Smooth muscle cell (in vitro differentiated cells): Measurements from ENCODE around the gene DNMT1. TPM values are rescaled to one million over a fixed set of nuclear protein-coding genes. Genes with fewer than 3 reads are reported as not detected.
"Not testable (repeated sequence)": the region's sequence is repeated elsewhere in the genome, so short reads cannot be mapped to it uniquely, and the experiment has no call there.

ENCODE experiments used
- DNase-seq: peaks from one replicate; lab custom pipeline; 2025; ENCODE audit not compliant: unreplicated experiment; lab: John Stamatoyannopoulos, UW
- H2AFZ ChIP-seq: fragments of 200-600 bp; sonication (generic); 2 replicates; pipeline ENCODE4 v1.6.0; 2016; ENCODE audit warnings: antibody characterized with exemption, low read depth, mild to moderate bottlenecking
- H3F3A ChIP-seq: fragments of 200-600 bp; sonication (generic); 2 replicates; pipeline ENCODE4 v1.6.0; 2017; ENCODE audit warnings: antibody characterized with exemption, low read depth
- H3K27ac ChIP-seq: fragments of 200-600 bp; sonication (generic); 2 replicates; pipeline ENCODE4 v1.5.1; 2016; ENCODE audit warnings: low read depth, mild to moderate bottlenecking
- H3K27me3 ChIP-seq: fragments of 200-600 bp; sonication (generic); 2 replicates; pipeline ENCODE4 v1.6.1; 2016; ENCODE audit warnings: low read depth, mild to moderate bottlenecking
- H3K36me3 ChIP-seq: fragments of 200-600 bp; sonication (generic); 2 replicates; pipeline ENCODE4 v1.5.1; 2016; ENCODE audit warnings: low read depth
- H3K4me1 ChIP-seq: fragments of 200-600 bp; sonication (generic); 2 replicates; pipeline ENCODE4 v1.5.1; 2016; ENCODE audit warnings: low read depth
- H3K4me2 ChIP-seq: fragments of 200-600 bp; sonication (generic); 2 replicates; pipeline ENCODE4 v1.6.0; 2016; ENCODE audit warnings: mild to moderate bottlenecking
- H3K4me3 ChIP-seq: fragments of 200-600 bp; sonication (generic); 2 replicates; pipeline ENCODE4 v1.5.1; 2016; ENCODE audit warnings: mild to moderate bottlenecking
- H3K79me2 ChIP-seq: fragments of 200-600 bp; sonication (generic); 2 replicates; pipeline ENCODE4 v1.6.0; 2016; ENCODE audit warnings: low read depth, mild to moderate bottlenecking
- H3K9ac ChIP-seq: fragments of 200-600 bp; sonication (generic); 2 replicates; pipeline ENCODE4 v1.6.0; 2016; ENCODE audit warnings: low read depth
- H3K9me3 ChIP-seq: fragments of 200-600 bp; sonication (generic); replicated peaks from 2 replicates; pipeline ENCODE4 v1.5.1; 2016; ENCODE audit warnings: low read depth
- H4K20me1 ChIP-seq: fragments of 200-600 bp; sonication (generic); 2 replicates; pipeline ENCODE4 v1.6.0; 2016; ENCODE audit warnings: low read depth
- WGBS: methylation state at CpG from one replicate; pipeline ENCODE4 v1.1.7; 2016; ENCODE audit warnings: low lambda C conversion rate; 5-methylcytosine and 5-hydroxymethylcytosine counted together
- polyA plus RNA-seq: library from polyadenylated mRNA; unstranded; fragments of >200 nt; fragmentation: Nextera tagmentation; extraction: Ambion mirVana; gene quantifications from 2 replicates; pipeline ENCODE4 v1.2.1, GENCODE V29; 2016
- total RNA-seq: library from RNA; depleted of rRNA; stranded (reverse); fragments of >200 nt; gene quantifications from 2 replicates; pipeline ENCODE4 v1.2.3, GENCODE V29; 2014
- TF ChIP-seq, protein P1 (sequence below): fragments of 200-600 bp; sonication (generic); IDR thresholded peaks from 2 replicates; pipeline ENCODE4 v1.5.1; 2017; ENCODE audit warnings: borderline replicate concordance, mild to moderate bottlenecking, antibody characterized with exemption; ENCODE audit not compliant: insufficient read depth, poor library complexity, severe bottlenecking

DNMT1 gene
- total RNA-seq, result 37.6 and 39.5 TPM in 2 replicates
- polyA plus RNA-seq, result 56.7 and 78.4 TPM in 2 replicates

DNA sequence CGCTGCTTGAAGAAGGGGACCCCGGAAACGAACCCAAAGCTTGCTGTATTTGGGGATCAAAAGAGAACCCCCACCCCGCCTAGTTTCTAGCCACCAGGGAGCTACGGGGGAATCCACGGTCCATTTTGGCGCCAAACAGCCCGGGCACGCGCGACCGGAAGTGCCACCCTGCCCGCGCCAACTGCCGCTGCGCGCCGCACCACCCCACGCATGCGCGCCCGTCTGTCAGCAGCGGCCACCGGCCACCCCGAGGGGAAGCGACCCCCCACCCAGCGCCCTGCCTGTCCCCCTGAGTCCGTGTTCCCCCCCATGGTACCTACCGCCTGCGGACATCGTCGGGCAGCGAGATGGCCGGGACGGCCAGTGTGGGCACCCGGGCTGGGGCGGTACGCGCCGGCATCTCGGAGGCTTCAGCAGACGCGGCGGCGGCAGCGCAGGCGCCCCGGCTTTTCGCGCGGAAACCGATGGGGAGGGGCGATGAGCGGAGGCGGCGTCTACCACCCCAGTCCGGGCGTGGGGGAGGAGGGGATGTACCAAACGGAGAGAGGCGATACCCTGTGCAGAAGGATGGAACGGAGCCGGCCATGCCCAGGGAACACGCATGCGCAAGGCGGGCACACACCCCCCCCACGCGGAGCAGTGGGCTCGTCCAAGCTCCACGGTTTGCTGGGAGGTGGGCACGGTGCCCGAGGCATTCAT is at the start of gene DNMT1:
Gene DNMT1, minus strand, starts transcription at position 454 of the 699 bp plus-strand sequence. Its CDS starts 54 bp downstream, at position 400.
- H3K27ac ChIP-seq, result peak within 1 kb of the TSS; percentile 39
- peaks cover 10% of the 10 kb centered on the region for H3K4me1 ChIP-seq
- no peaks in the 10 kb centered on the region for H3K9me3 ChIP-seq
- peaks cover 19% of the 10 kb centered on the region for H4K20me1 ChIP-seq
- H3F3A ChIP-seq, result peaks cover 4% of the 10 kb centered on the region
- H3K9ac ChIP-seq, result peak within 1 kb of the TSS; percentile 47
- peak; percentile 96 for DNase-seq
- TF ChIP-seq, protein P1, sequence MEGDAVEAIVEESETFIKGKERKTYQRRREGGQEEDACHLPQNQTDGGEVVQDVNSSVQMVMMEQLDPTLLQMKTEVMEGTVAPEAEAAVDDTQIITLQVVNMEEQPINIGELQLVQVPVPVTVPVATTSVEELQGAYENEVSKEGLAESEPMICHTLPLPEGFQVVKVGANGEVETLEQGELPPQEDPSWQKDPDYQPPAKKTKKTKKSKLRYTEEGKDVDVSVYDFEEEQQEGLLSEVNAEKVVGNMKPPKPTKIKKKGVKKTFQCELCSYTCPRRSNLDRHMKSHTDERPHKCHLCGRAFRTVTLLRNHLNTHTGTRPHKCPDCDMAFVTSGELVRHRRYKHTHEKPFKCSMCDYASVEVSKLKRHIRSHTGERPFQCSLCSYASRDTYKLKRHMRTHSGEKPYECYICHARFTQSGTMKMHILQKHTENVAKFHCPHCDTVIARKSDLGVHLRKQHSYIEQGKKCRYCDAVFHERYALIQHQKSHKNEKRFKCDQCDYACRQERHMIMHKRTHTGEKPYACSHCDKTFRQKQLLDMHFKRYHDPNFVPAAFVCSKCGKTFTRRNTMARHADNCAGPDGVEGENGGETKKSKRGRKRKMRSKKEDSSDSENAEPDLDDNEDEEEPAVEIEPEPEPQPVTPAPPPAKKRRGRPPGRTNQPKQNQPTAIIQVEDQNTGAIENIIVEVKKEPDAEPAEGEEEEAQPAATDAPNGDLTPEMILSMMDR, result no peak
- peak within 1 kb of the TSS; percentile 70 for H2AFZ ChIP-seq
- peaks cover 47% of the 10 kb centered on the region for H3K79me2 ChIP-seq
- H3K4me2 ChIP-seq, result peak within 1 kb of the TSS; percentile 91
- H3K27me3 ChIP-seq, result no peaks in the 10 kb centered on the region
- peak within 1 kb of the TSS; percentile 85 for H3K4me3 ChIP-seq
- WGBS, result under 1% methylated on average over 62 of the region's 71 CpGs
- no peaks in the 10 kb centered on the region for H3K36me3 ChIP-seq

DNA sequence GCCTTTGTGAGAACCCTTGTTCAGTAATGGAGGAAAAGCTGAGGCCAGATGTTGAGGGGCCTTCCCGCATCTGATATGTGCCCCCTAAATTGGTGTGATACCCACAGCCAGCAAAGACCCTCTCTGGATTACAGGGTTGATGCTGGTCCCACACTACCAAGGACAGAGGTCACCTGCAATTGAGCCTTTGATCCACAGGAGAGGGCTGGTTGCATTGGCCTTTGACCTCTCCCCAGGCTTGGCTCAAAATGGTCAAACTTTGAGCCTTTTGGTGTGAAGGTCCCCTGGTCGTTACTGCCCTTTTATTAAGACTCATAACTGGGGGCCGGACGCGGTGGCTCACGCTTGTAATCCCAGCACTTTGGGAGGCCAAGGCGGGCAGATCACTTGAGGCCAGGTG is 48.9 kb upstream of the DNMT1 start:
- H3K9me3 ChIP-seq, result no peaks in the 10 kb centered on the region
- no peak for DNase-seq
- no peaks in the 10 kb centered on the region for H3K36me3 ChIP-seq
- no peaks in the 10 kb centered on the region for H3K4me1 ChIP-seq
- no peaks in the 10 kb centered on the region for H3K79me2 ChIP-seq
- H3K27me3 ChIP-seq, result no peaks in the 10 kb centered on the region
- no peak overlapping the region for H3K9ac ChIP-seq
- no peak overlapping the region for H3K4me2 ChIP-seq
- no peaks in the 10 kb centered on the region for H4K20me1 ChIP-seq
- TF ChIP-seq, protein P1, result no peak
- no peaks in the 10 kb centered on the region for H3F3A ChIP-seq
- H3K4me3 ChIP-seq, result no peak overlapping the region
- no peak overlapping the region for H2AFZ ChIP-seq
- WGBS, result 97% methylated on average over 7 of the region's 7 CpGs
- H3K27ac ChIP-seq, result no peak overlapping the region

DNA sequence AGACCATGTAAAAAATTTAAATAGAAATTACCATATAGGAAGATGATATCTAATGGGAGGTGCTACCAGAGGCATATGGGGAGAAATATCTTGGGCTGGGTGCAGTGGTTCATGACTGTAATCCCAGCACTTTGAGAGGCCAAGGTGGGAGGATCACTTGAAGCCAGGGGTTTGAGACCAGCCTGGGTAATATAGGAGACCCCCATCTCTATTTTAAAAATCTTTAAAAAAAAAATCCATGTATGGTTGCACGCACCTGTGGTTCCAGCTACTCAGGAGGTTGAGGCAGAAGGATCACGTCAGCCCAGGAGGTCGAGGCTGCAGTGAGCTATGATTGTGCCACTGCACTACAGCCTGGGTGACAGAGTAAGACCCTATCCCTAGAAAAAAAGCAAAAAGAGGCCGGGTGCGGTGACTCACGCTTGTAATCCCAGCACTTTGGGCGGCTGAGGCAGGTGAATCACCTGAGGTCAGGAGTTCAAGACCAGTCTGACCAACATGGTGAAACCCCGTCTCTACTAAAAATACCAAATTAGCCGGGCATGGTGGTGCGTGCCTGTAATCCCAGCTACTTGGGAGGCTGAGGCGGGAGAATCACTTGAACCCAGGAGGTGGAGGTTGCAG is 47.2 kb upstream of the DNMT1 start:
- H3K9ac ChIP-seq, H3K79me2 ChIP-seq, H3K4me3 ChIP-seq, H3K9me3 ChIP-seq, H3K4me2 ChIP-seq, H4K20me1 ChIP-seq, H2AFZ ChIP-seq, H3K27me3 ChIP-seq, H3K27ac ChIP-seq, DNase-seq, H3K4me1 ChIP-seq, H3F3A ChIP-seq, H3K36me3 ChIP-seq: not testable (repeated sequence)
- 94% methylated on average over 11 of the region's 11 CpGs for WGBS

DNA sequence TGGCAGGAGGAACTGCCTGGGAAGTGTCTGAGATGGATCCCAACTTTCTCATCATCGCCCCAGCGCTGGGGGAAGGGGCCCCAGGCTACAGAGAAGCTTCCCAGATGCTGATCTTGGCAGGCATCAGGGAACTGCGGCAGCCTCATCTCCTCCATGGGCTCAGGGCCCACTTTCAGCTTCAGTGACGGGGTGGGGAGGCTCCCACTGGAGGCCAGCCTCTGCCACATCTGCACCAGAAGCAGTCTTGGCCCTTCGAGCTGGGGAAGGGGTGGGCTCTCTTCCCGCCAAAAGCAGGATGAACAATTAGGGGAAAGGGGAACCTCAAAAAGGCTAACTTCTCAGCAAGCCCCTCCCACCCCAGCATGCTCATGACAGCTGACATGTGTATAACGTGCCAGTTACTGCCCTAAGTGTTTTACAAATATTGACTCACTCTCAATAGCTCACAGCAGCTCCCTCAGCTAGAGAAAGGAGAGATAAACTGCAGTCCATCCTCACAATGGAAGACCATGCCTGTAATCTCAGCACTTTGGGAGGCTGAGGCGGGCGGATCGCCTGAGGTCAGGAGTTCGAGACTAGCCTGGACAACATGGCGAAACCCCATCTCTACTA is 43.5 kb upstream of the DNMT1 start:
- TF ChIP-seq, protein P1, result no peak
- Histone ChIP-seq H3K9ac (no peak overlapping the region), H3K36me3 (no peaks in the 10 kb centered on the region), H3K27ac (no peak overlapping the region), H4K20me1 (no peaks in the 10 kb centered on the region), H3K4me3 (no peak overlapping the region), H3K27me3 (no peaks in the 10 kb centered on the region), H3F3A (no peaks in the 10 kb centered on the region), H3K4me1 (no peaks in the 10 kb centered on the region), H2AFZ (no peak overlapping the region), H3K9me3 (no peaks in the 10 kb centered on the region), H3K4me2 (no peak overlapping the region), H3K79me2 (no peaks in the 10 kb centered on the region)
- DNase-seq, result no peak
- WGBS, result 73% methylated on average over 12 of the region's 12 CpGs
